T-helper 2 cell (primary cell): ENCODE results near the gene EP400.

Experiments
- DNase-seq, 5 experiments: peaks; one replicate each; pipeline versions ENCODE4 v3.0.0 to v3.0.0-alpha.2; 2012 to 2022

EP400 gene

GRCh38 chr12:132125736-132126135 lies 176.0 kb downstream of the EP400 start:
- DNase-seq, result no peak

GRCh38 chr12:132127041-132127440 lies 177.3 kb downstream of the EP400 start:
- no peak for DNase-seq

GRCh38 chr12:132129007-132129406 lies 179.3 kb downstream of the EP400 start:
- no peak for DNase-seq

DNA sequence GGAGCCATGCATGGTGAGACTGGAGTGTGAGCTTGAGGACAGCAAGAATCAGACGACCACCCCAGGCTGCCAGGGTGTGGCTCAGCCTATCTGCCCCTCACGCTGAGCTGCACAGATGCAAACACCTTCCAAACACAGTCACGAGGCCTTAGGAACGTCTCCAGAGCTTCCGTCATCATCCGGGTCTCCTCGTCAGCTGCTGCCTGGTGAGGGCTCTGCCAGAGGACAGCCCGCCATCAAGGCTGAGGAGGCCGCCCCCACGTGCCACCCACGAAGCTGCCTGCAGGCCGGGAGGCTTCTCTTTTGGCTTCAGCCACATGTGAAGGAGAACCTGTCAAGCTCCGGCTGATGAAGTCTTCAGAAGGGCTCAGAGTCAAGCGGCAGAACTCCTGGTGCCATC lies 180.9 kb downstream of the EP400 start:
- DNase-seq, result no peak
